K562 (cell line): Measurements from ENCODE around the gene KCNK7.

Experiments used
- RAD51 ChIP-seq: fragments of 450-650 bp; IDR thresholded peaks from 2 replicates; pipeline ENCODE4 v1.7.1; 2016; ENCODE audit warnings: low read depth, mild to moderate bottlenecking, borderline replicate concordance
- TBP ChIP-seq: optimal IDR thresholded peaks from 2 replicates; pipeline ENCODE3; 2011; ENCODE audit warnings: low read depth, low read length, improper control_type of control experiment
- ZFP36 ChIP-seq: fragments of 150-350 bp; IDR thresholded peaks from 2 replicates; pipeline ENCODE4 v1.6.1; 2018; ENCODE audit warnings: low read length, low read depth; ENCODE audit not compliant: partially characterized antibody
- TF ChIP-seq, protein P1 (sequence below), 3 experiments: IDR thresholded peaks in 2 of 3; conservative IDR thresholded peaks in 1 of 3; 2 replicates each; pipeline ENCODE4 v1.5.1; 2011 to 2012; ENCODE audit warnings: low read length in 3 of 3, mild to moderate bottlenecking in 3 of 3, control low read depth in 2 of 3, improper control_type of control experiment in 1 of 3, inconsistent platforms in 1 of 3, low read depth in 1 of 3, mixed read lengths in 1 of 3, moderate library complexity in 1 of 3; ENCODE audit not compliant: insufficient read depth in 2 of 3

- TF ChIP-seq TBP (no peak), ZFP36 (no peak), RAD51 (no peak)
- TF ChIP-seq, protein P1, sequence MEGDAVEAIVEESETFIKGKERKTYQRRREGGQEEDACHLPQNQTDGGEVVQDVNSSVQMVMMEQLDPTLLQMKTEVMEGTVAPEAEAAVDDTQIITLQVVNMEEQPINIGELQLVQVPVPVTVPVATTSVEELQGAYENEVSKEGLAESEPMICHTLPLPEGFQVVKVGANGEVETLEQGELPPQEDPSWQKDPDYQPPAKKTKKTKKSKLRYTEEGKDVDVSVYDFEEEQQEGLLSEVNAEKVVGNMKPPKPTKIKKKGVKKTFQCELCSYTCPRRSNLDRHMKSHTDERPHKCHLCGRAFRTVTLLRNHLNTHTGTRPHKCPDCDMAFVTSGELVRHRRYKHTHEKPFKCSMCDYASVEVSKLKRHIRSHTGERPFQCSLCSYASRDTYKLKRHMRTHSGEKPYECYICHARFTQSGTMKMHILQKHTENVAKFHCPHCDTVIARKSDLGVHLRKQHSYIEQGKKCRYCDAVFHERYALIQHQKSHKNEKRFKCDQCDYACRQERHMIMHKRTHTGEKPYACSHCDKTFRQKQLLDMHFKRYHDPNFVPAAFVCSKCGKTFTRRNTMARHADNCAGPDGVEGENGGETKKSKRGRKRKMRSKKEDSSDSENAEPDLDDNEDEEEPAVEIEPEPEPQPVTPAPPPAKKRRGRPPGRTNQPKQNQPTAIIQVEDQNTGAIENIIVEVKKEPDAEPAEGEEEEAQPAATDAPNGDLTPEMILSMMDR (IDR thresholded peaks at IDR 0.05 in 2 of 3, conservative IDR thresholded peaks at IDR 0.05 in 1 of 3; ENCODE audit: insufficient read depth in 2 of 3, low read depth in 1 of 3, low read length in 3 of 3), result no peak
These were observed 40.7 kb downstream of the KCNK7 start for GRCh38 chr11:65554842-65555430.
